Urinary bladder (tissue), 4 donors: ENCODE data around the gene TTBK1. TPM values are rescaled to one million over a fixed set of nuclear protein-coding genes. Genes with fewer than 3 reads are reported as not detected.

Experiments used
- DNase-seq: peaks from one replicate; pipeline ENCODE4 v3.0.0-alpha.2; 2015; ENCODE audit errors: extremely low spot score
- H3K27ac ChIP-seq: one replicate; pipeline ENCODE4 v1.5.1; 2013; ENCODE audit warnings: low read depth, mild to moderate bottlenecking, moderate library complexity
- H3K36me3 ChIP-seq: one replicate; pipeline ENCODE4 v1.6.1; 2013; ENCODE audit warnings: mild to moderate bottlenecking, moderate library complexity; ENCODE audit not compliant: insufficient read depth
- H3K4me1 ChIP-seq: one replicate; pipeline ENCODE4 v1.6.1; 2013; ENCODE audit warnings: mild to moderate bottlenecking, moderate library complexity; ENCODE audit not compliant: insufficient read depth
- H3K4me3 ChIP-seq: one replicate; pipeline ENCODE4 v1.5.1; 2013; ENCODE audit warnings: low read depth, low read length
- WGBS: extraction: QIAGEN DNeasy Blood & Tissue Kit; methylation state at CpG from one replicate; pipeline ENCODE4 v1.1.7; 2013; 5-methylcytosine and 5-hydroxymethylcytosine counted together
- polyA plus RNA-seq: library from polyadenylated mRNA; stranded (reverse); fragments of 200-250 nt; gene quantifications from one replicate; pipeline ENCODE4 v1.2.3, GENCODE V29; 2013
- total RNA-seq: library from RNA; depleted of rRNA; stranded (reverse); fragments of >200 nt; gene quantifications from one replicate; pipeline ENCODE4 v1.2.3, GENCODE V29; 2014
- donor health status: healthy with polysubstance abuse.
- donor health status: healthy.

The TTBK1 gene
- total and polyA plus RNA-seq, 2 donors: 0.20 to 0.32 TPM

DNA sequence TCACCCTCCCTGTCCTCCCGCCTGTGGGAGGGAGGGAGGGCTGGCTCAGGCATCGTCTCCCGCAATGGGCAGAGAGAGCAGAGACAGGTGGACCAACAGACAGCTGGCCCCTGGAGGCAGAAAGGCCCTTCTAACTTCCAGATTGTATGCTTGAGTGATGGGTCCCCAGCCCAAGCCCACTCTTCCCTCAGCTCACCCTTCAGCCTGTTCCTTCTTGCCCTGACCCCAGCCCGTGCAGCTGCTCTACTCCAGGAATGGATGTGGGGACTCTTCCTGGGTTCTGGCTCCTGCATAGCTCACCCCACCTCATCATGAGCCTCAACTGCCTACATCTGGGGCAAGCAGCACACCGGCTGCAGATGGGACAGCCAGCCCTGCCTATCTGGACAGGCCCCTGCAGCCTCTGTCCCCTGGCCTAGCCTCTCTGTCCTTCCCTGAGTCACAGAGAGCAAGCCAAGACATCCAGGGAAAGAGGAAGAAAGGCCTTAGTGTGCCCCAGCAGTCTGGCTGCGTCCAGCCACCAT is 43.2 kb downstream of the TTBK1 start:
- no peak for DNase-seq
- Histone ChIP-seq H3K4me1 (no peaks in the 10 kb centered on the region), H3K36me3 (no peaks in the 10 kb centered on the region), H3K4me3 (no peak overlapping the region), H3K27ac (no peak overlapping the region)
- WGBS: 91% methylated on average over 6 of the region's 6 CpGs

- 55% methylated on average over 10 of the region's 10 CpGs for WGBS
- no peak for DNase-seq
These were observed 43.9 kb downstream of the TTBK1 start for GRCh38 chr6:43286980-43287716.

GRCh38 chr6:43287717-43288679 is 44.7 kb downstream of the TTBK1 start:
- Histone ChIP-seq H3K36me3 (no peaks in the 10 kb centered on the region), H3K4me3 (no peak overlapping the region), H3K27ac (no peak overlapping the region), H3K4me1 (no peaks in the 10 kb centered on the region)
- DNase-seq: no peak
- 70% methylated on average over 7 of the region's 7 CpGs for WGBS

More at GRCh38 chr6:43286980-43287716, 43.9 kb downstream of the TTBK1 start:
- no peaks in the 10 kb centered on the region for H3K36me3 ChIP-seq
- no peak overlapping the region for H3K4me3 ChIP-seq
- no peak overlapping the region for H3K27ac ChIP-seq
- H3K4me1 ChIP-seq: no peaks in the 10 kb centered on the region

DNA sequence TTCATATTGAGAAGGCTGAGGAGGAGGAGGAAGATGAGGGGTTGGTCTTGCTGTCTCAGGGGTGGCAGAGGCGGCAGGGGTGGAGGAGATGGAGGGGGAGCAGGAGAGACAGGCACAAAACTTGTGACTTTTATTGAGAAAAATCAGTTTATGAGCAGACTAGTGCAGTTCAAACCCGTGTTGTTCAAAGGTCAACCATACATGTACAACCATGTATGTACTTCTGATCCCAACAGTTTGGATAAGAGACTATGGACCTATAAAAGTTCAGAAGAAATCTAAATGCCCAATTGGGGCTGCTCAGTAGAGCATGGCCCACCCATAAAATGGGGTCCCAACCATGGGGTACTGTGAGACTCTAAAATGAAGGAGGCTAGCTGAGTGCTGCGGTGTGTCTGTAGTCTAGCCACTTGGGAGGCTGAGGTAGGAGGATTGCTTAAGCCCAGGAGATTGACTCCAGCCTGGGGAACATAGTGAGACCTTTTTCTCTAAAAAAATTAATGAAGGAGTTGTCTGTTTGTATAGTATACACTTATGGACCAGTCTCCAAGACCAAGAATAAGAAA is 47.1 kb downstream of the TTBK1 start:
- Histone ChIP-seq H3K4me3 (no peak overlapping the region), H3K27ac (no peak overlapping the region), H3K36me3 (no peaks in the 10 kb centered on the region), H3K4me1 (no peaks in the 10 kb centered on the region)
- DNase-seq: no peak
- WGBS: 65% methylated on average over 3 of the region's 3 CpGs

GRCh38 chr6:43290905-43291355 is 47.6 kb downstream of the TTBK1 start:
- no peak for DNase-seq
- H3K27ac ChIP-seq: no peak overlapping the region
- H3K36me3 ChIP-seq: no peaks in the 10 kb centered on the region
- WGBS: 70% methylated on average over 6 of the region's 6 CpGs
- no peaks in the 10 kb centered on the region for H3K4me1 ChIP-seq
- no peak overlapping the region for H3K4me3 ChIP-seq

DNA sequence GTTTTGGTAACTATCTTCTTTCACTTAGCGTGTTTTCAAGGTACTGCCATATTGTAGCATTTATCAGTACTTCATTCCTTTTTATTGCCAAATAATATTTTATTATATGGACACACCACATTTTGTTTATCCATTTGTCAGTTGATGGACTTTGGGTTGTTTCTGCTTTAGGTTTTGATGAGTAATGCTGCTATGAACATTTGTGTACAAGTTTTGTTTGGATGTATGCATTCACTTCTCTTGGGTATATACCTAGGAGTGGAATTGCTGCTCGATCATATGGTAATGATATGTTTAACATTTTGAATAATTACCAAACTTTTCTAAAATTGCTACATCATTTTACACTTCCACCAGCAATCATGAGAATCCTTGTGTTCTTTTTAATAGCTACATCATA is 48.4 kb downstream of the TTBK1 start:
- no peak for DNase-seq
- Histone ChIP-seq H3K36me3 (no peaks in the 10 kb centered on the region), H3K4me3 (no peak overlapping the region), H3K4me1 (no peaks in the 10 kb centered on the region), H3K27ac (no peak overlapping the region)
- 85% methylated on average over 2 of the region's 2 CpGs for WGBS

GRCh38 chr6:43292341-43292740 is 49.1 kb downstream of the TTBK1 start:
- WGBS: 93% methylated on average over 6 of the region's 6 CpGs
- H3K36me3 ChIP-seq: no peaks in the 10 kb centered on the region
- DNase-seq: no peak
- H3K4me1 ChIP-seq: no peaks in the 10 kb centered on the region
- H3K27ac ChIP-seq: no peak overlapping the region
- H3K4me3 ChIP-seq: no peak overlapping the region

DNA sequence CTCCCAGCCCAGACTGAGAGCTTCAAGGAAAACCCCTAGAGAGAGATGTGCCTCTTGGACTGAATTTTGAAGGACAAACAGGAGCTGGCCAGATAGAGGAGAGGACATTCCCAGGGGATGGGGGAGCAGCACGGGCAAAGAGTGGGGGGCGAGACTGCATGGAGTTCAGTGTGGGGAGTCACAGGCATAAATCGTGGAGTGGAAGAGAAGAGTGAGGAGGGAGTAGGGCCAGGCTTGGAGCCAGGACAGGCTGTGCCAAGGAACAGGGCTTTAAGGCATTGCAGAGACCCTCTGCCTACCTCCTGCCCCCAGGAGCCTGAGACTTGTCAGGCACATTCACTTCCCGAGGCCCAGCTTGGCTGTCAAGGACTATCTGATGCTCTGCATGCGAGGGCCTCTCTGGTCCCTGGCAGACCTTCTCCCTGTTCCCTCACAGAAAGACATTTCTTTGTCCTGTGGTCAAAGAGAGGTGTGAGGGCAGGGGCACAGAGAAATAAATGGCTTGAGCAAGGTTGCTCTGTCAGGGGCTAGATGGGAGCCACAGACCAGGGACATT is 49.6 kb downstream of the TTBK1 start:
- H3K27ac ChIP-seq: no peak overlapping the region
- no peak overlapping the region for H3K4me3 ChIP-seq
- WGBS: 78% methylated on average over 5 of the region's 5 CpGs
- no peaks in the 10 kb centered on the region for H3K4me1 ChIP-seq
- no peak for DNase-seq
- H3K36me3 ChIP-seq: no peaks in the 10 kb centered on the region

GRCh38 chr6:43293698-43294097 is 50.4 kb downstream of the TTBK1 start:
- WGBS: 95% methylated on average over 3 of the region's 3 CpGs

GRCh38 chr6:43294536-43294935 is 51.3 kb downstream of the TTBK1 start:
- Histone ChIP-seq H3K36me3 (no peaks in the 10 kb centered on the region), H3K27ac (no peak overlapping the region), H3K4me3 (no peak overlapping the region), H3K4me1 (no peaks in the 10 kb centered on the region)
- no peak for DNase-seq
- WGBS: 87% methylated on average over 3 of the region's 3 CpGs

More at GRCh38 chr6:43293698-43294097, 50.4 kb downstream of the TTBK1 start:
- Histone ChIP-seq H3K4me1 (no peaks in the 10 kb centered on the region), H3K4me3 (no peak overlapping the region), H3K36me3 (no peaks in the 10 kb centered on the region), H3K27ac (no peak overlapping the region)
- DNase-seq: no peak

- DNase-seq: no peak
- 87% methylated on average over 3 of the region's 3 CpGs for WGBS
- Histone ChIP-seq H3K4me3 (no peak overlapping the region), H3K36me3 (no peaks in the 10 kb centered on the region), H3K4me1 (no peaks in the 10 kb centered on the region), H3K27ac (no peak overlapping the region)
These were observed 52.2 kb downstream of the TTBK1 start for GRCh38 chr6:43295456-43295855.

DNA sequence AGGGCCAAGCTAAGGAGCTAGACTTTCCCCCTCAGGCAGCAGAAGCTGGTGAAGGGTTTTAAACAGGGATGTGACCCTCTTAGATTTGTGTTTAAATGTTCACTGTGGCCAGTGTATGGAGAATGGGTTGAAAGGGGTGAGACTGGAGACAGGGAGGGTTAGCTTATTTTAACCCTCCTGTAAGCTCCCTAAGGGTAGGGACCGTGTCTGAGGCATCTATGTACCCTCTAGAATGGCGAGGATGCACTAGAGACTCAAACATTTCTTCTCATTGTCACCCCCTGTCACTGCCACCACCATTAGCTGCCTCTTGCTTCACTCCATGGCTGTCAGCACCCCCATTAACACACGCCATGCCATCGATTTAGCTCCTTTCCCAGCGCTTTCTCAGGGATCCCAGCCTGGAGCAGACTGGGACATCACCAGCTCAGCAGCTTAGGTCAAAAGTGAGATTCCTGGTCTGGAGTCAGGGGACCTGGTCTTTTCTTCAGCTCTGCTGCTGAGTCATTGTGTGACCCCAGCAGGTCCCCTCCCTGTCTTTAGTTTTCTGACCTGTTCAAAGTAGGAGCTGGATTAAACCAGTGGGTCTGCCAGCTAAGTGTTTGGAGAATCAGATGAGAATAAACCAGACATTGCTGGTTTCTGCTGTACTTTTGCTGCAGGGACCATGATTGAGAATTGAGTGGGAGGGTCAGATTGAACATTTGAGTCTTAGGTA is 53.7 kb downstream of the TTBK1 start:
- WGBS: 84% methylated on average over 5 of the region's 5 CpGs
- Histone ChIP-seq H3K4me1 (no peaks in the 10 kb centered on the region), H3K4me3 (no peak overlapping the region), H3K27ac (no peak overlapping the region), H3K36me3 (no peaks in the 10 kb centered on the region)
- DNase-seq: no peak
